Epithelial cell of proximal tubule (primary cell): ENCODE data around the gene FHAD1. TPM values are rescaled to one million over a fixed set of nuclear protein-coding genes. Genes with fewer than 3 reads are reported as not detected.
A peak's percentile ranks its signal among the peaks of the same experiment; 100 is the strongest.

Source experiments
- DNase-seq: peaks from one replicate; pipeline ENCODE4 v3.0.0-alpha.2; 2011; ENCODE audit warnings: low read depth
- H3K4me3 ChIP-seq: 2 replicates; pipeline ENCODE4 v1.5.1; 2011; ENCODE audit warnings: low read depth, mild to moderate bottlenecking, low read length
- CTCF ChIP-seq: conservative IDR thresholded peaks from 2 replicates; pipeline ENCODE4 v1.5.1; 2012; ENCODE audit warnings: low read depth, mild to moderate bottlenecking, low read length
- total RNA-seq: library from RNA; depleted of rRNA; stranded (reverse); fragments of >200 nt; gene quantifications from 2 replicates; pipeline ENCODE4 v1.2.3, GENCODE V29; 2015

FHAD1 gene
- total RNA-seq, 1 donor from 2014 or later = 0.35 TPM

GRCh38 chr1:15282810-15283474, 35.9 kb downstream of the FHAD1 start:
- TF ChIP-seq CTCF = no peak
- no peak overlapping the region for H3K4me3 ChIP-seq
- DNase-seq = no peak

GRCh38 chr1:15283526-15283925, 36.5 kb downstream of the FHAD1 start:
- DNase-seq = no peak
- TF ChIP-seq CTCF = peak; percentile 27
- no peak overlapping the region for H3K4me3 ChIP-seq

GRCh38 chr1:15286452-15286851, 39.4 kb downstream of the FHAD1 start:
- no peak for TF ChIP-seq CTCF
- DNase-seq = no peak
- no peak overlapping the region for H3K4me3 ChIP-seq

GRCh38 chr1:15287035-15287979, 40.3 kb downstream of the FHAD1 start:
- no peak overlapping the region for H3K4me3 ChIP-seq
- TF ChIP-seq CTCF = no peak
- no peak for DNase-seq

- TF ChIP-seq CTCF = no peak
- H3K4me3 ChIP-seq = no peak overlapping the region
- no peak for DNase-seq
These were observed 41.3 kb downstream of the FHAD1 start for GRCh38 chr1:15288173-15288926.

- TF ChIP-seq CTCF = no peak
- no peak overlapping the region for H3K4me3 ChIP-seq
- no peak for DNase-seq
These were observed 42.2 kb downstream of the FHAD1 start for GRCh38 chr1:15289251-15289651.
